Activated naive CD4-positive, alpha-beta T cell treated with anti-CD3 and anti-CD28 coated beads, Interleukin-2, amount 50 U/mL, for 24 hours (primary cell): ENCODE data around the gene NAA40.
A peak's percentile ranks its signal among the peaks of the same experiment; 100 is the strongest.
"Not testable (repeated sequence)": the region's sequence is repeated elsewhere in the genome, so short reads cannot be mapped to it uniquely, and the experiment has no call there.

Source experiments
- H3K27ac Mint-ChIP-seq: one replicate; pipeline ENCODE4 v1.8.0; 2021; ENCODE audit warnings: mild to moderate bottlenecking, mixed read lengths
- H3K27me3 Mint-ChIP-seq: one replicate; pipeline ENCODE4 v1.8.0; 2021; ENCODE audit warnings: mixed read lengths
- H3K36me3 Mint-ChIP-seq: one replicate; pipeline ENCODE4 v1.8.0; 2021; ENCODE audit warnings: mixed read lengths
- H3K4me1 Mint-ChIP-seq: one replicate; pipeline ENCODE4 v1.8.0; 2021; ENCODE audit warnings: mixed read lengths
- H3K4me3 Mint-ChIP-seq: one replicate; pipeline ENCODE4 v1.8.0; 2021; ENCODE audit warnings: mild to moderate bottlenecking, mixed read lengths
- H3K9me3 Mint-ChIP-seq: one replicate; pipeline ENCODE4 v1.8.0; 2021; ENCODE audit warnings: mixed read lengths

Gene NAA40

DNA sequence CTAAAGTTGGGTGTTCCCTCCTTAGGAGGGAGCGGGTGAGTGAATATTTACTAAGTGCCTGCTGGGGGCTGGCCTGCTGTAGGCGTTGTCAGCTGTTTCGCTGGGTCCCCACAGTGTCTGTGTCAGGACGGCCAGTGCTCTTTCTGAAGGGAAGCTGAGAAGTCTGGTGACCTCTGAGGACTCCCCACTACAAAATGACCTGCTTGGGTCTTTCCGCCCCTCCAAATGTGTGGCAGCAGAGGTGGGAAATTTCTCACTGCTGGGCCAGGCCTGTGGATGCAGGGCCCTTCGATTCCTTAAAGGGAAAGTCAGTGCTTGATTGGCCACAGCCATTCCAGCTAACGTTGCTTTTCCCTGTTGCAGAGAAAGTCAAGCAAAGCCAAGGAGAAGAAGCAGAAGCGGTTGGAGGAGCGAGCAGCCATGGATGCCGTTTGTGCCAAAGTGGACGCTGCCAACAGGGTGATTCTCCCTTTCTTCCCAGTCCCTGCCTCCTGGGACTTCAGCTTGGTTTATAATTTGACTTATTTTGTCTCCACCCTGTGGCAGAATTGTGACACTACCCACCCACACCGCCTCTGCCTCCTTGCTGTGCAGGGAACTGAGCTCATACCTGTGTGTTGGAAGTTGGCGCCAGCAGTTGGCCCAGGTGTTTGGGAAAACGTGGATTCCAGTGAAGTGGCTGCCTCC lies 6.8 kb downstream of the NAA40 start:
- peaks cover 9% of the 10 kb centered on the region for H3K4me1 Mint-ChIP-seq
- no peaks in the 10 kb centered on the region for H3K36me3 Mint-ChIP-seq
- H3K27me3 Mint-ChIP-seq, result no peaks in the 10 kb centered on the region
- H3K27ac Mint-ChIP-seq, result no peak overlapping the region
- H3K4me3 Mint-ChIP-seq, result no peak overlapping the region
- no peaks in the 10 kb centered on the region for H3K9me3 Mint-ChIP-seq

DNA sequence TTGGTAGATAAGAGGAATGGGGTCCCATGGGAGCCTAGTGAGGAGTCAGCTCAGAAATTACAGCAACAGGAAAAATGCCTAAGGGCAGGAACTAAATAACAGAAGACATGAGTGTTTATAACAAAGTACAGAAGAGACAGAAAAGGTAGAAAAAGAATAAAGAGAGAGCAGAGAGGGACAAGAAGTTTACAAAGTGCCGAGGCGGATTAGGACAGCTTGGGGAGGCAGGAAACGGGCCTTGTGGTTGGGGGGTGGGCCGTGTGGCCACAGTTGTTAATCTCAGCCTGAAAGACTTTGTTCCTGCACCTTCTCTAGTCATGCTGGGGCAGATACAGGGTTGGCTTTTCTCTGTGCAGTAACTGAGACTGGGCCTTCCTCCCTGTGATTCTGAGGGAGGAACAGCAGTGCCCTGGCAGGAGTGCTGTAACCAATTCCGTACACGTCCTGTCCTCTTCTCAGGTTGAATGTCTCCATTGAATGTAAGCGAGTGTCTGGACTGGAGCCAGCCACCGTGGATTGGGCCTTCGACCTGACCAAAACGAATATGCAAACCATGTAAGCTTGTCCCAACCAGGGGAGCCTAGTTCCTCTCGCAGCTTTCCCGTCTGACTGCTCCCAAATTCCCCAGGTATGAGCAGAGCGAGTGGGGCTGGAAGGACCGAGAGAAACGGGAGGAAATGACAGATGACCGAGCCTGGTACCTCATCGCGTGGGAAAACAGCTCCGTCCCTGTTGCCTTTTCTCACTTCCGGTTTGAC lies 13.2 kb downstream of the NAA40 start:
- H3K4me3 Mint-ChIP-seq, result peak overlapping the region; percentile 9
- H3K4me1 Mint-ChIP-seq, result peaks cover 19% of the 10 kb centered on the region
- H3K9me3 Mint-ChIP-seq, result no peaks in the 10 kb centered on the region
- H3K27me3 Mint-ChIP-seq, result no peaks in the 10 kb centered on the region
- peaks cover 2% of the 10 kb centered on the region for H3K36me3 Mint-ChIP-seq
- peak overlapping the region; percentile 87 for H3K27ac Mint-ChIP-seq

DNA sequence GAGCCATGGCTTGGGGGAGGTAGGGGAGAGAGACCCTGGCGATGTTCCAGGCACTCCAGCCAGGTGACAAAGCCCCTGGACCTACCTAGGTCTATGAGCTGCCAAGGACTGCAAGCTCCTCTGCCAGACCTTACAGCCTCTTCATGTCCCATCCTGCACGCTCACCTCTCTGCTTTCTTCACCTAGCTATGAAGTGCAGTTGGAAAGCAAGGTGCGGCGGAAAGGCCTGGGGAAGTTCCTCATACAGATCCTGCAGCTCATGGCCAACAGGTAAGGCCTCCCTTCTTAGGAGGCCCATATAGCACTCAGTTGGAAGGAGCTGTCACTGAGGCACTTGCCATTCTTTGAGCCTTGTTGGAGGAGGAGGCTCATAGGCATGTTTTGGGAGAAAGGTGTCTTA lies 13.8 kb downstream of the NAA40 start:
- peaks cover 19% of the 10 kb centered on the region for H3K4me1 Mint-ChIP-seq

DNA sequence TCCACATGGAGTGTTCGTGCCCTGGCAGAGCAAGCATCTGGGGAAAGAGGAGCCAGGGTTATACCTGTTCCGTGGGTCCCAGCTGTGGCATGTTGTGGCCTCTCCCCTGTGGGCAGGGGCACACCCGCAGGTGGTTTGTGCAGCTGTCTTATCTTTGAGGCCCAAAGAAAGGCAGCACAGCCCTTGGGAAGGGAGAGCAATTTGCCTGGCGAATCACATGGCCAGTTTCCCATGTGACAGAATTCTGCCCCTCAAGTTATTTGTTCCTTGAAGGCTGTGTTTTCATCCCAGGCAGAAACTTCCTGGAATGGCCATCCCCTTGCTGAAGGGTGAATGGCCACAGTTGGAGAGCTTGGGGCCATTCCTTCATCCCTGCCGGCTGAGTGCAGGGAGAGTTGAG lies 19.2 kb downstream of the NAA40 start:
- Mint-ChIP-seq H3K9me3 (no peaks in the 10 kb centered on the region), H3K27me3 (no peaks in the 10 kb centered on the region), H3K27ac (no peak overlapping the region), H3K4me3 (no peak overlapping the region), H3K36me3 (peaks cover 2% of the 10 kb centered on the region), H3K4me1 (peaks cover 5% of the 10 kb centered on the region)

More for the DNA sequence above, 13.8 kb downstream of the NAA40 start:
- H3K27me3 Mint-ChIP-seq, result no peaks in the 10 kb centered on the region
- H3K27ac Mint-ChIP-seq, result no peak overlapping the region
- no peak overlapping the region for H3K4me3 Mint-ChIP-seq
- peaks cover 2% of the 10 kb centered on the region for H3K36me3 Mint-ChIP-seq
- H3K9me3 Mint-ChIP-seq, result no peaks in the 10 kb centered on the region

DNA sequence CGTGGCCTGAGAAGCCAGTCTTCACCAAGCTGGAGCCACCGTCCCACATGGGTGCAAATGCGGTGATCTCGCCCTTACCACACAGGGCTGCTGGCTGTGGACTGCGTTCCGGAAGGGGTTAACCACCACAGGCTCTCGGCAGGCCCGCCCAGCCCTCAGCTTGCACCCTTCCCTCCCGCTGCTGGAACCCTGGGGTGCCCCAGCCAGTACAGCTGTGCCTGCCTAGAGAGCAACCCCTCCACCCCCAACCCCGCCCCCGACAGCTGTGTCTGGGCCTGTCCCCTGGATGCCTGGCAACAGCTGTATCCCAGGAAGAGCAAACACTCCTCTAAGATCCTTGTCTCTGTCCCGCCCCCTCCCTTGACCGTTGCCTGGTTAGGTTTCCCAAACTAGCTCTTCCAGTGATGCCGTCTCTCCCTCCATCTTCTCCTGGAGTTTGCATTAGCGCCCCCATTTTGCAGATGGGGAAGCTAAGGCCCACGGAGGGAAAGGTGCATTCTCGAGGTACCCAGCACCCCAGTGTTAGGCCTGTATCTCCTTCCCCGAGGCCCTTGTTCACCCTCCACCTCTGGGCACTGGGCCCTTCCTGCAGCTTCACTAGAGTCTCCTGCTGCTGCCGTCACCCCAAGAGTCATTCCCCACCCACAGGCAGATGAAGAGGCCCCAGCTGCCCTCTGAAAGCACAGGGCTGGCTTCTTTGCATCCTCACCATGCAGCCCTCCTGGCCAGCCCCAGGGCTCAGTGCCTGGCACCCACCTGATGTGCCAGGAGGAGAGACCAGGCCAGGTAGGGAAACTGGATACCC lies 23.0 kb downstream of the NAA40 start:
- H3K4me3 Mint-ChIP-seq, result no peak overlapping the region
- peak overlapping the region; percentile 65 for H3K27ac Mint-ChIP-seq
- peaks cover 5% of the 10 kb centered on the region for H3K4me1 Mint-ChIP-seq
- no peaks in the 10 kb centered on the region for H3K36me3 Mint-ChIP-seq
- H3K27me3 Mint-ChIP-seq, result no peaks in the 10 kb centered on the region
- no peaks in the 10 kb centered on the region for H3K9me3 Mint-ChIP-seq

DNA sequence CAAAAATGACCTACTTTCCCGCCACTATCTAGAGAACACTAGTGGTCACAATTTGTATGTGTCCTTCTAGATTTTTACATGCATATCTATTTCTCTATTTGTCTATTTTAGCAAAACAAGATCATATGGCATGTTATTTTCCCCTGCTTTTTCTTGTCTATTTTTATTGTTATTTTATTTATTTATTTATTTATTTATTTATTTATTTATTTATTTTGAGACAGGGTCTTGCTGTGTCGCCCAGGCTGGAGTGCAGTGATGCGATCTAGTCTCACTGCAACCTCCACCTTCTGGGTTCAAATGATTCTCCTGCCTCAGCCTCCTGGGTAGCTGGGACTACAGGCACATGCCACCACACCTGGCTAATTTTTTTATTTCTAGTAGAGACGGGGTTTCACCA lies 25.1 kb downstream of the NAA40 start:
- not testable (repeated sequence) for H3K36me3 Mint-ChIP-seq, H3K9me3 Mint-ChIP-seq, H3K4me1 Mint-ChIP-seq, H3K27ac Mint-ChIP-seq, H3K4me3 Mint-ChIP-seq, H3K27me3 Mint-ChIP-seq

DNA sequence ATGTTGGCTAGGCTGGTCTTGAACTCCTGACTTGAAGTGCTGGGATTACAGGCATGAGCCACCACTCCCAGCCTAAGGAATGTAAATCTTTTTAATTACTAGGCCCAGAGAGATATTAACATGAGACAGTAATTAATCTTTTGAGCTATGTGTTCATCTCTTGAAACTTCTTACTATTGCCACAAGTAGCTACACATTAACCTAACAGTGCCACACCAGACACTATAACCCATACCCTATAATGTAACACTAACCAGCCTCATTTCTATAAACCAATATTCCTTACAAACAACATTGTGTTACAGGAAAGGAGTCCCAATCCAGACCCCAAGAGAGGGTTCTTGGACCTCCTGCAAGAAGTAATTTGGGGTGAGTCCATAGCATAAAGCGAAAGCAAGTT lies 27.6 kb downstream of the NAA40 start:
- Mint-ChIP-seq H3K4me3 (no peak overlapping the region), H3K27ac (no peak overlapping the region), H3K27me3 (peaks cover 3% of the 10 kb centered on the region), H3K36me3 (no peaks in the 10 kb centered on the region), H3K4me1 (peaks cover 5% of the 10 kb centered on the region), H3K9me3 (no peaks in the 10 kb centered on the region)

DNA sequence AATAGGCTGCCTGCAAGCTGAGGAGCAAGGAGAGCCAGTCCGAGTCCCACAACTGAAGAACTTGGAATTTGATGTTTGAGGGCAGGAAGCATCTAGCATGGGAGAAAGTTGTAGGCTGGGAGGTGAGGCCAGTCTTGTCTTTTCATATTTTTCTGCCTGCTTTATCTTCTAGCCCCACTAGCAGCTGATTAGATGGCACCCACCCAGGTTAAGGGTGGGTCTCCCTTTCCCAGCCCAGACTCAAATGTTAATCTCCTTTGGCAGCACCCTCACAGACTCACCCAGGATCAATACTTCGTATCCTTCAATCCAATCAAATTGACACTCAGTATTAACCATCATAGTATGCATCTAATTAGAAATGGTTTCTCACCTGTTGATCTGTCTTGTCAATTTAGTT lies 30.7 kb downstream of the NAA40 start:
- Mint-ChIP-seq H3K36me3 (no peaks in the 10 kb centered on the region), H3K27me3 (peaks cover 3% of the 10 kb centered on the region), H3K9me3 (no peaks in the 10 kb centered on the region), H3K27ac (peak overlapping the region; percentile 56), H3K4me1 (peaks cover 9% of the 10 kb centered on the region), H3K4me3 (no peak overlapping the region)

DNA sequence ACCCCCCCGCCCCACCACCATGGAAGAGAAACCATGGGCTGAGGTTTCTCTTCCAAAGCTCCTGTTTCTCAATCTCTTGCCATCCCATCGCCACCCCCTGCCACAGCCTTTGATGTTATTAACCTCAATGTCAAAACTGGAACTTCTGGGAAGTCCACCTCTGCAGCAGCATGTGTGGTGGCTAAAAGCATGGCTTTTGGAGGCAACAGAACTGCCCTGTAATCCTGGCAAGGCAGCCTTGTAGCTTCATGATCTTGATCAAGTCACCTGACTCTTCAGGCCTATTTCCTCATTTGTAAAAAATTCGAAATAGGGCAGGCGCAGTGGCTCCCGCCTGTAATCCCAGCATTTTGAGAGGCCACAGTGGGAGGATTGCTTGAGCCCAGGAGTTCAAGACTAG lies 32.1 kb downstream of the NAA40 start:
- Mint-ChIP-seq H3K9me3 (no peaks in the 10 kb centered on the region), H3K27me3 (peaks cover 3% of the 10 kb centered on the region), H3K4me1 (peaks cover 14% of the 10 kb centered on the region), H3K27ac (no peak overlapping the region), H3K4me3 (no peak overlapping the region), H3K36me3 (no peaks in the 10 kb centered on the region)

DNA sequence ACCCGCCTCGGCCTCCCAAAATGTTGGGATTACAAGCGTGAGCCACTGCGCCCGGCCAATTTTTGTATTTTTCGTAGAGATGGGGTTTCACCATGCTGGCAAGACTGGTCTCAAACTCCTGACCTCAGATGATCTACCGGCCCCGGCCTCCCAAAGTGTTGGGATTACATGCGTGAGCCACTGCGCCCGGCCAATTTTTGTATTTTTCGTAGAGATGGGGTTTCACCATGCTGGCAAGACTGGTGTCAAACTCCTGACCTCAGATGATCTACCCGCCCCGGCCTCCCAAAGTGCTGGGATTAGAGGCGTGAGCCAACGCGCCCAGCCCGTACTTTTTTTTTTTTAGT lies 35.1 kb downstream of the NAA40 start:
- H3K9me3 Mint-ChIP-seq, H3K36me3 Mint-ChIP-seq, H3K27me3 Mint-ChIP-seq: not testable (repeated sequence)
- H3K27ac Mint-ChIP-seq, result peak overlapping the region; percentile 99
- peaks cover 32% of the 10 kb centered on the region for H3K4me1 Mint-ChIP-seq
- H3K4me3 Mint-ChIP-seq, result peak overlapping the region; percentile 99

DNA sequence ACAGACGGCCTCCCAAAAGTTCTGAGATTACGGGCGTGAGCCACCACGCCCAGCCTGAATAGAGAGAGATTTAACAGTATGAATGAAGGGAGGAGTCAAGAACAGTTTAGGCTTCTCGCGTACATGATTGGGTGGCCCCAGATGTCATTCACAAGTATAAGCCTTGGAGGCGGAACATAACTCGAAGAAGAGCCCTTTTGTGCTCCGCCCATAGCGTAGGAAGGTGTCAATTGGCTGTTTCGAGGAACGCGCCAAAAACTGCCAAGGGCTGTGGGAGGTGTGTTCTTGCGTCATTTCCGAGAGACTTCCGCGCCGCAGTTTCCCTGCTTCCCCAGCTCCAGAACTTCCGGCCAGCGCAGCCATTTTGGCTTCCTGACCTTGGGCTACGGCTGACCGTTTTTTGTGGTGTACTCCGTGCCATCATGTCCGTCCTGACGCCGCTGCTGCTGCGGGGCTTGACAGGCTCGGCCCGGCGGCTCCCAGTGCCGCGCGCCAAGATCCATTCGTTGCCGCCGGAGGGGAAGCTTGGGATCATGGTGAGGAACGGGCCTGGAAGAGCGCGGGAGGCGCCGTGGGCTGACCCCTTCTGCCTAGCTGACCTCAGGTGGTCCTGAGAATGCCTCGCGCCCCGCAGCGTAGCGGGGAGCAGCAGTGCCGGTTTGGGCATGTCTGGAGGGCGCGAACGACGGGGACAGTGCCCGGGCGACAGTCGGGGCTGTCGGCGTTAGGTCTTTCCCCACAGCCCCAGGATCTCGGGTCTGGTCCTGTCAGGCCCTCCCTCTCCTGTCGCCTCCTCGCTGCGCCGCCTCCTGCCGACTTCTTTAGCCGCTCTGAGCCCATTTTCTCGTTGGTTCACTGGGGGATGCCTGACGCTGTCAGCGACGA lies 35.7 kb downstream of the NAA40 start, which contains the start of gene COX8A:
Gene COX8A (plus strand): TSS at position 362 of the 885 bp plus-strand sequence. CDS start 61 bp downstream, at position 423.
- Mint-ChIP-seq H3K36me3 (peaks cover 2% of the 10 kb centered on the region), H3K27ac (peak within 1 kb of the TSS; percentile 99), H3K4me1 (peaks cover 32% of the 10 kb centered on the region), H3K4me3 (peak within 1 kb of the TSS; percentile 99), H3K9me3 (no peaks in the 10 kb centered on the region), H3K27me3 (no peaks in the 10 kb centered on the region)

DNA sequence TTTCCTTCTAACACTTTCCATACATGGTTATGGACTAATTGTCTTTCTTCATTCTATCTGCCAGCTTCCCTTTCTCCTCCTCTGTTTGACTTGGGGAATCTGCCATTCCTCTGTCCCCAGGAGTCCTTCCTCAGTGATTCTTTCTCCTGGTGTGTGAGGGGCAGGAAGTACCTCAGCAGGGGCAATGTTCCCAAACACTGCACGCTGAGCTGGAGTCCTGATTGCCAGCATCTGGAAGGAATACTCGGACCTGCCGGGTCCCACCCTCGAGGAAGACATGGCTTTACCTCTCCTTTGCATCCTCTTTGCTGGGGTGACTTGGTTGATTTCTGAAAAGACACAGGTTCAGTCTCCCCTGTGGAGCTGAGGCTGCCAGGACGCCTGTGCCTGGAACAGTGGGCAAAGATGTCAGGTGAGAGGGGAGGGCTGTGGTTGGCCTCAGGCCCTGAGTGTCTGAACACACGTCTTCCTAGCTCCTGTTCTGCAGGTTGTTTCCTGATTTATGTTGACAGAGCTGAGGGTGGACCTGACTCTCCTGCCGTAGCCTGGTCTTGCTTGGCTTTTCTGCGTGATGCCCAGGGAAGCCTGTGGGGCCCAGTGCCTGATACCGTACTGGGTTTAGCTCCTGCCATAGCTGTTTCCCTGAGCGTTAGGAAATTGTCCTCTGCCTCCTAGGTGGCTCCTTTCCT lies 39.9 kb downstream of the NAA40 start:
- peaks cover 28% of the 10 kb centered on the region for H3K4me1 Mint-ChIP-seq
- H3K9me3 Mint-ChIP-seq, result no peaks in the 10 kb centered on the region
- H3K27ac Mint-ChIP-seq, result peak overlapping the region; percentile 35
- no peaks in the 10 kb centered on the region for H3K27me3 Mint-ChIP-seq
- peaks cover 2% of the 10 kb centered on the region for H3K36me3 Mint-ChIP-seq
- H3K4me3 Mint-ChIP-seq, result no peak overlapping the region

DNA sequence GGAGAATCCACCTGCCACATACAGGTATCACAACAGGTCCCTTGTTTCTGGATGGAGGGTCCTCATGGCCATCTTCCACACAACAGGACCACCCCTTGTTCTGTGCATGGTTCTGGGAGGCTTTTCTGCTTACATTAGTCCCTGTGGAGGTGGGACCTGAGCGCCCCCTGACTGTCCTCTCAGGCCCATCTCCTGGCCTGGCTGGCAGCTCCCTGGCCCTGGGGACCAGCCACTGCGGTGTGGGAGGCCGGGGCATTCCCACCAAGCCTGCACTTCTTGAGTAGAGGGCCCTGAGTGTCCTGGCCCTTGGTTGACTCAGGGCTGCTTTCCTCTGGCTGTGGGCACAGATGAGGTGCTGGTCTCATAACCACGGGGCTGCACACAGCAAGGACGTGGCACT lies 40.6 kb downstream of the NAA40 start:
- H3K27me3 Mint-ChIP-seq, result no peaks in the 10 kb centered on the region
- peaks cover 2% of the 10 kb centered on the region for H3K36me3 Mint-ChIP-seq
- H3K9me3 Mint-ChIP-seq, result no peaks in the 10 kb centered on the region
- no peak overlapping the region for H3K4me3 Mint-ChIP-seq
- H3K27ac Mint-ChIP-seq, result no peak overlapping the region
- H3K4me1 Mint-ChIP-seq, result peaks cover 23% of the 10 kb centered on the region

DNA sequence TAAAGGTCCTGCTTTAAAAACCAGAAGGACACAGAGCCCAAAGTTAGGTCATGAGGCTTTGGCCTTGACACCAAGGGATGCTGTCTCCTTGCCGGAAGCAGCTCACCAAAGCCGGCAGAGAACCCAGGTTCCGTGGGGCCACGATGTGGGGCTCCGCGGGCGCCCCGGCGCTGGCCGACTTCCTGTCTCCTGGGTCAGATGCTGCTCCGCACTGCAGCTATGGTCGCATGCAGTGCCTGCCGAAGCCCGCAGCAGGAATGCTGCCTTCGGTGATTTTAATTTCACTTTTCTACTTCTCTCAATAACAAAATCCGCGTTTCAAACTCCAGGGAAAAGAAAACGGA lies 47.0 kb downstream of the NAA40 start:
- Mint-ChIP-seq H3K4me3 (peak overlapping the region; percentile 99), H3K27ac (peak overlapping the region; percentile 99), H3K27me3 (no peaks in the 10 kb centered on the region), H3K36me3 (peaks cover 9% of the 10 kb centered on the region), H3K4me1 (peaks cover 27% of the 10 kb centered on the region), H3K9me3 (no peaks in the 10 kb centered on the region)
